ENCODE data around the gene TMEM185A. TPM values are rescaled to one million over a fixed set of nuclear protein-coding genes. Genes with fewer than 3 reads are reported as not detected.

The TMEM185A gene
- polyA plus RNA-seq, 1 donor from 2014 or later, result 36.5 TPM

DNA sequence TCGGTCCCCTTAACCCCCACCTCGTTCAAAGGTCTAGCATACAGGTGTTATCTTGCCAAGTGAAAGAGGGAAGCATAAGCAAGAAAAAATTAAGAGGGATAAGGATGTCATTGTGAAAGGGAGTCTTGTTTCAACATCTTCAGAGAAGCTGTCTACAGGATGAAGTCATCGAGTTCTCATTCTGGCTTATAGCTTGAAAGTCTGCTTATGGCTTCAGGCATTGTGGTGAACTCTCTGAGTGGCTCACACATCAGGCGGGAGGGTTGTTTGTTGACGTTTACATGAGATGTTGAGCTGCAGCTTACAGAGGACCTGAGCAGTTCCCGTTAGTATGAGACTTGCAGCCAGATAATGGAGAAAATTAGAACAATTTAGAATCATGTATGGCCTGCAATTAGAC lies 60.9 kb downstream of the TMEM185A start:
- Histone ChIP-seq H3K27me3 (ENCODE audit: insufficient read depth, low read depth, low read length) (no peaks in the 10 kb centered on the region), H4K20me1 (ENCODE audit: insufficient read depth) (no peaks in the 10 kb centered on the region), H3K4me3 (ENCODE audit: low read length) (no peak overlapping the region), H3K9me2 (ENCODE audit: insufficient read depth, low read length) (no peaks in the 10 kb centered on the region), H3K9me3 (ENCODE audit: low read length) (no peaks in the 10 kb centered on the region), H3K36me3 (ENCODE audit: insufficient read depth, low read length) (no peaks in the 10 kb centered on the region), H2AFZ (ENCODE audit: low read depth, low read length) (no peak overlapping the region), H3K4me2 (ENCODE audit: low read length) (no peak overlapping the region), H3F3A (ENCODE audit: insufficient read depth, low read length, poor library complexity, severe bottlenecking) (no peaks in the 10 kb centered on the region), H3K79me2 (replicated peaks; ENCODE audit: insufficient read depth, low read length) (no peaks in the 10 kb centered on the region), H3K9ac (ENCODE audit: low read length) (no peak overlapping the region), H3K27ac (ENCODE audit: low read length) (no peak overlapping the region)
- no peak for TF ChIP-seq MXI1 (conservative IDR thresholded peaks at IDR 0.05; ENCODE audit: poor library complexity, severe bottlenecking)
- no peak for TF ChIP-seq TAF1 (IDR thresholded peaks at IDR 0.05; ENCODE audit: low read depth)
- TF ChIP-seq RAD21 (conservative IDR thresholded peaks at IDR 0.05), result no peak
- no peak for TF ChIP-seq REST (IDR thresholded peaks at IDR 0.05; ENCODE audit: borderline replicate concordance)
- TF ChIP-seq, protein P1, sequence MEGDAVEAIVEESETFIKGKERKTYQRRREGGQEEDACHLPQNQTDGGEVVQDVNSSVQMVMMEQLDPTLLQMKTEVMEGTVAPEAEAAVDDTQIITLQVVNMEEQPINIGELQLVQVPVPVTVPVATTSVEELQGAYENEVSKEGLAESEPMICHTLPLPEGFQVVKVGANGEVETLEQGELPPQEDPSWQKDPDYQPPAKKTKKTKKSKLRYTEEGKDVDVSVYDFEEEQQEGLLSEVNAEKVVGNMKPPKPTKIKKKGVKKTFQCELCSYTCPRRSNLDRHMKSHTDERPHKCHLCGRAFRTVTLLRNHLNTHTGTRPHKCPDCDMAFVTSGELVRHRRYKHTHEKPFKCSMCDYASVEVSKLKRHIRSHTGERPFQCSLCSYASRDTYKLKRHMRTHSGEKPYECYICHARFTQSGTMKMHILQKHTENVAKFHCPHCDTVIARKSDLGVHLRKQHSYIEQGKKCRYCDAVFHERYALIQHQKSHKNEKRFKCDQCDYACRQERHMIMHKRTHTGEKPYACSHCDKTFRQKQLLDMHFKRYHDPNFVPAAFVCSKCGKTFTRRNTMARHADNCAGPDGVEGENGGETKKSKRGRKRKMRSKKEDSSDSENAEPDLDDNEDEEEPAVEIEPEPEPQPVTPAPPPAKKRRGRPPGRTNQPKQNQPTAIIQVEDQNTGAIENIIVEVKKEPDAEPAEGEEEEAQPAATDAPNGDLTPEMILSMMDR (IDR thresholded peaks at IDR 0.05; ENCODE audit: poor library complexity, severe bottlenecking), result no peak
- TF ChIP-seq SMC3 (conservative IDR thresholded peaks at IDR 0.05; ENCODE audit: poor library complexity), result no peak
- no peak for TF ChIP-seq POLR2AphosphoS5 (IDR thresholded peaks at IDR 0.05)
- TF ChIP-seq EZH2 (IDR thresholded peaks at IDR 0.05; ENCODE audit: borderline replicate concordance, insufficient read depth, low read length, poor library complexity, severe bottlenecking), result no peak
- TF ChIP-seq EP300 (conservative IDR thresholded peaks at IDR 0.05; ENCODE audit: poor library complexity, severe bottlenecking), result no peak

DNA sequence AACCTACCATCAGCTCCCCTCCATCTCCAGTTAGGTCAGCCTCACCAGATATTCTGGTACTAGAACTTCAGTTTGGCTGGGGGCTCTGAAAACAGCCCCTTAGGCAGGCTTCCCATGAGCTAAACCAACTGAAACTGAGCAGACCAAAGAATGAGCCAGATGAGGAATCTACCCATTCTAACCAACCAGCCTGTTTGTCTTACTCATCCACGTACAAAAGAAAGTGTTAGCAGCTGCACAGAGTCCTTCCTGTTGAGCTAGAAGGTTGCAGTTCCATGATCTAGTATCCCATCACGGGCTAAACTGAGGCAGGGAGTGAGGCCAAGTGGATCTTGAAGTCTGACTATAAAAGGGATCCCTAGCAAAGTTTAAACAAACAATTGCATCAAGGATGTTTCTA lies 61.8 kb downstream of the TMEM185A start:
- H3K9ac ChIP-seq (ENCODE audit: low read length), result no peak overlapping the region
- no peaks in the 10 kb centered on the region for H4K20me1 ChIP-seq (ENCODE audit: insufficient read depth)
- no peaks in the 10 kb centered on the region for H3K9me2 ChIP-seq (ENCODE audit: insufficient read depth, low read length)
- H3K27me3 ChIP-seq (ENCODE audit: insufficient read depth, low read depth, low read length), result no peaks in the 10 kb centered on the region
- no peak overlapping the region for H3K4me2 ChIP-seq (ENCODE audit: low read length)
- H3K79me2 ChIP-seq (replicated peaks; ENCODE audit: insufficient read depth, low read length), result no peaks in the 10 kb centered on the region
- H3K4me3 ChIP-seq (ENCODE audit: low read length), result no peak overlapping the region
- no peaks in the 10 kb centered on the region for H3K36me3 ChIP-seq (ENCODE audit: insufficient read depth, low read length)
- H3F3A ChIP-seq (ENCODE audit: insufficient read depth, low read length, poor library complexity, severe bottlenecking), result no peaks in the 10 kb centered on the region
- TF ChIP-seq SMC3 (conservative IDR thresholded peaks at IDR 0.05; ENCODE audit: poor library complexity) (no peak), POLR2AphosphoS5 (IDR thresholded peaks at IDR 0.05) (no peak), REST (IDR thresholded peaks at IDR 0.05; ENCODE audit: borderline replicate concordance) (no peak), MXI1 (conservative IDR thresholded peaks at IDR 0.05; ENCODE audit: poor library complexity, severe bottlenecking) (no peak), EP300 (conservative IDR thresholded peaks at IDR 0.05; ENCODE audit: poor library complexity, severe bottlenecking) (no peak), EZH2 (IDR thresholded peaks at IDR 0.05; ENCODE audit: borderline replicate concordance, insufficient read depth, low read length, poor library complexity, severe bottlenecking) (no peak), TAF1 (IDR thresholded peaks at IDR 0.05; ENCODE audit: low read depth) (no peak), RAD21 (conservative IDR thresholded peaks at IDR 0.05) (no peak)
- TF ChIP-seq, protein P1 (IDR thresholded peaks at IDR 0.05; ENCODE audit: poor library complexity, severe bottlenecking), result no peak
- no peak overlapping the region for H2AFZ ChIP-seq (ENCODE audit: low read depth, low read length)
- no peak overlapping the region for H3K27ac ChIP-seq (ENCODE audit: low read length)
- no peaks in the 10 kb centered on the region for H3K9me3 ChIP-seq (ENCODE audit: low read length)

All from neural cell (in vitro differentiated cells).